ENCODE measurements around the gene MCF2L.

- no peak for TF ChIP-seq EZH2 (optimal IDR thresholded peaks at IDR 0.05; ENCODE audit: low read depth, low read length)
- peak; percentile 20 for TF ChIP-seq CTCF (IDR thresholded peaks at IDR 0.05; ENCODE audit: low read length)
- no peak for TF ChIP-seq EZH2phosphoT487 (IDR thresholded peaks at IDR 0.05; ENCODE audit: low read length)
Measured at GRCh38 chr13:113002206-113002912, 33.3 kb downstream of the MCF2L start.
